Measurements from ENCODE around the gene CCND2.

The CCND2 gene

GRCh38 chr12:4293299-4293965 lies 19.9 kb downstream of the CCND2 start:
- no peak for DNase-seq

GRCh38 chr12:4293966-4294505 lies 20.5 kb downstream of the CCND2 start:
- no peak for DNase-seq

- no peak for DNase-seq
These were observed 23.2 kb downstream of the CCND2 start for GRCh38 chr12:4296751-4297150.

DNA sequence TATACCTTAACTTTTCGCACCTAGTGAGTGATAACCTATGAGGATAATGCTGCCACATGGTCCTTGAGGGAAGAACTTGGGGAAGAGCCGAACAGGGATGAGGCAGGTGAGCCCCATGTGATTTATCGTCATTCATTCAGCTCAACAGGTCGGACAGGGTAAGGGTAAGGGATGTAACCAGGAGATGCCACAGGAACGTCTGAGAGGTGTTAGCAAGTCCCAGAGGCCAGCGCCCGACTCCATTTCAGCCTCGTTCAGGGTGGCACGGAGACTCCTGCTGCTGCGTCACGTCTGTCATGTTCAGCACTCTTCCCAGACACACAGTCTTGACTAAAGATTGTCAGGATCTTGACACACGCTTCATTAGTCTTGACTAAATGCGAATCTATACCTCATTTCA lies 24.1 kb downstream of the CCND2 start:
- no peak for DNase-seq

GRCh38 chr12:4300883-4301282 lies 27.3 kb downstream of the CCND2 start:
- DNase-seq: no peak

- no peak for DNase-seq
These were observed 28.5 kb downstream of the CCND2 start for GRCh38 chr12:4301932-4302501.

- no peak for DNase-seq
These were observed 29.3 kb downstream of the CCND2 start for GRCh38 chr12:4302881-4303280.

GRCh38 chr12:4303750-4304149 lies 30.2 kb downstream of the CCND2 start:
- no peak for DNase-seq

- no peak for DNase-seq
These were observed 34.2 kb downstream of the CCND2 start for GRCh38 chr12:4307593-4308333.

- DNase-seq: no peak
These were observed 34.9 kb downstream of the CCND2 start for GRCh38 chr12:4308334-4308950.

- no peak for DNase-seq
These were observed 38.2 kb downstream of the CCND2 start for GRCh38 chr12:4311776-4312175.

GRCh38 chr12:4312251-4312650 lies 38.7 kb downstream of the CCND2 start:
- no peak for DNase-seq

DNA sequence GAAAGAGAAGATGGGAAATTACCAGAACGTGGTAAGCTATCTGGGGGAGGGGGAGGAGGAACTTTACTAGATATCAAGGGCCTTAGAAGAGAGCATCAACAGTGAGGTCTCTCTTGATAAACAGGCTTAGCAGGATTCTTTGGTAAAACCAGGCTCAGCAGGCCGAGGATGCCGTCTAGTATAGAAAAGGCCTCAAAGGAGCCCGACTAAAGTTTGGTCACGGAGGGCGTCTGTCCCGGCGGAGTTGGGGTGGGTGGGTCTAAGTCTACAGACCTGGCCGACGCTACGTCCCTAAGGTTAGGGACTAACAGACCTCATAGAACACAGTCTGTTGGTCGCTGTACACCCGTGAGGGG lies 46.9 kb downstream of the CCND2 start:
- no peak for DNase-seq

DNA sequence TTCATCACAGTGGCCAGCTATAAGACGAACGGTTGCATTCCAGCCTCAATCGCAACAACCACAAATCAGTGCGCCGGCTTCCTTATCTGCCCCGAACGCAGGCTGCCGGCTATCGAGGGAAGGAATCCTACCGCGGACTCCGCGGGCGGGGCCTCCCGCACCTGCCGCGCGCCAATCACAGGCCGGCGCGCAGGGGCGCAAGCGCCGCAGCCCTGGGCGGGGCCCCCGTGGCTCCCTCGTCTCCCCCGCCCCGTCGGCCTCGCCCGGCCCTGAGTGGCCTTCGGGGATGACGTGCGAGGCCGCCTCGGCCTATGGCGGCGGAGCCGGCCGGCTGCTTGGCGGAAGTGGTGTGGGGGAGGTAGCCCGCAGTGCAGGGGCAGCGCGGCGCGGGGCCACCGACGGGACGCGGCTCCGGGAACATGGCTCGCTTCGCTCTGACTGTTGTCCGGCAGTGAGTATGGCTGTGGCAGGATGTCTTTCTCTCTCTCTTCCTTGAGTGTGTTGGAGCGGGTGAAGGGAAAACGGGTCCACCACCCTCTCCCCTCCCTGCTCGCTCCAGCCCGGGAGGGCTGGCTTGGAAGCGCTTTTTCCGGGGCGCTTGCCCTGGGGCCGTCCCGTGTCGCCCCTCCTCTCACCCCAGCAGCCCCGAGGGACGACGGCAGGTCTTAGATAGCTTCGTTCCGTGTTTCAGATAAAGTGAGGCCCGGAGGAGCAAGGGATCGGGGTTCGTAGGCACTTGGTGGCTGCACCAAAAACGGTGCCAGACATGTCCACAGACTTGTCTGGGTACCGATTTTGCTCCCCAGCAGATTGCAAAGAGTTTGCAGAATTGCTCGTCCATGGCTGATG lies 47.5 kb downstream of the CCND2 start, which contains the start of gene TIGAR:
Gene TIGAR, plus strand, starts transcription at position 361 of the 849 bp plus-strand sequence. Its CDS starts 59 bp downstream, at position 420.
- DNase-seq: peak; percentile 70

GRCh38 chr12:4322726-4323125 lies 49.2 kb downstream of the CCND2 start:
- DNase-seq: no peak

Measured in GF-D8 (cell line).